WTC11 (cell line): ENCODE results near the gene SVIL.

Experiments used
- ATF2 ChIP-seq: sonication (generic); formaldehyde crosslinking; IDR thresholded peaks from 2 replicates; pipeline ENCODE4 v1.8.1; 2022; ENCODE audit warnings: low read depth, missing genetic modification reagents, borderline replicate concordance
- E2F1 ChIP-seq: sonication (generic); formaldehyde crosslinking; IDR thresholded peaks from 2 replicates; pipeline ENCODE4 v1.8.0; 2022; ENCODE audit warnings: mild to moderate bottlenecking, missing genetic modification reagents
- EMX1 ChIP-seq: fragments of 250-450 bp; sonication (Bioruptor Pico); IDR thresholded peaks from 2 replicates; pipeline ENCODE4 v1.8.0; 2021; ENCODE audit warnings: mild to moderate bottlenecking
- FOXK1 ChIP-seq: sonication (generic); formaldehyde crosslinking; IDR thresholded peaks from 2 replicates; pipeline ENCODE4 v1.8.0; 2022; ENCODE audit warnings: mild to moderate bottlenecking, moderate library complexity, missing genetic modification reagents
- JUN ChIP-seq: sonication (generic); formaldehyde crosslinking; IDR thresholded peaks from 2 replicates; pipeline ENCODE4 v1.8.0; 2023; ENCODE audit warnings: mild to moderate bottlenecking, missing genetic modification reagents
- MAX ChIP-seq: sonication (generic); formaldehyde crosslinking; IDR thresholded peaks from 2 replicates; pipeline ENCODE4 v1.8.0; 2022; ENCODE audit warnings: mild to moderate bottlenecking, missing genetic modification reagents
- NFYB ChIP-seq: sonication (generic); formaldehyde crosslinking; conservative IDR thresholded peaks from 2 replicates; pipeline ENCODE4 v1.8.0; 2022; ENCODE audit warnings: low read depth, missing genetic modification reagents
- RELA ChIP-seq: sonication (generic); formaldehyde crosslinking; IDR thresholded peaks from 2 replicates; pipeline ENCODE4 v1.8.1; 2022; ENCODE audit warnings: missing genetic modification reagents, mild to moderate bottlenecking, borderline replicate concordance
- SP1 ChIP-seq: sonication (generic); formaldehyde crosslinking; conservative IDR thresholded peaks from 2 replicates; pipeline ENCODE4 v1.8.1; 2022; ENCODE audit warnings: missing genetic modification reagents
- TCF7 ChIP-seq: sonication (generic); formaldehyde crosslinking; IDR thresholded peaks from 2 replicates; pipeline ENCODE4 v1.8.0; 2022; ENCODE audit warnings: mild to moderate bottlenecking, low read depth, missing genetic modification reagents, moderate library complexity
- ZNF263 ChIP-seq: sonication (generic); formaldehyde crosslinking; IDR thresholded peaks from 2 replicates; pipeline ENCODE4 v1.8.1; 2022; ENCODE audit warnings: low read depth, mild to moderate bottlenecking, moderate library complexity, missing genetic modification reagents
- ZNF423 ChIP-seq: fragments of 250-450 bp; sonication (Bioruptor Pico); IDR thresholded peaks from 2 replicates; pipeline ENCODE4 v2.1.2; 2022; ENCODE audit warnings: mild to moderate bottlenecking, moderate library complexity
- TF ChIP-seq, protein P1 (sequence below): fragments of 200-600 bp; IDR thresholded peaks from 2 replicates; pipeline ENCODE4 v1.8.0; 2022; ENCODE audit warnings: antibody characterized with exemption
- TF ChIP-seq, protein P2 (sequence below): sonication (generic); formaldehyde crosslinking; IDR thresholded peaks from 2 replicates; pipeline ENCODE4 v1.8.1; 2023; ENCODE audit warnings: mild to moderate bottlenecking, missing genetic modification reagents, moderate library complexity

GRCh38 chr10:29623797-29624196 lies 11.0 kb downstream of the SVIL start:
- TF ChIP-seq EMX1 (CRISPR knock-in tag): no peak
- TF ChIP-seq, protein P1, sequence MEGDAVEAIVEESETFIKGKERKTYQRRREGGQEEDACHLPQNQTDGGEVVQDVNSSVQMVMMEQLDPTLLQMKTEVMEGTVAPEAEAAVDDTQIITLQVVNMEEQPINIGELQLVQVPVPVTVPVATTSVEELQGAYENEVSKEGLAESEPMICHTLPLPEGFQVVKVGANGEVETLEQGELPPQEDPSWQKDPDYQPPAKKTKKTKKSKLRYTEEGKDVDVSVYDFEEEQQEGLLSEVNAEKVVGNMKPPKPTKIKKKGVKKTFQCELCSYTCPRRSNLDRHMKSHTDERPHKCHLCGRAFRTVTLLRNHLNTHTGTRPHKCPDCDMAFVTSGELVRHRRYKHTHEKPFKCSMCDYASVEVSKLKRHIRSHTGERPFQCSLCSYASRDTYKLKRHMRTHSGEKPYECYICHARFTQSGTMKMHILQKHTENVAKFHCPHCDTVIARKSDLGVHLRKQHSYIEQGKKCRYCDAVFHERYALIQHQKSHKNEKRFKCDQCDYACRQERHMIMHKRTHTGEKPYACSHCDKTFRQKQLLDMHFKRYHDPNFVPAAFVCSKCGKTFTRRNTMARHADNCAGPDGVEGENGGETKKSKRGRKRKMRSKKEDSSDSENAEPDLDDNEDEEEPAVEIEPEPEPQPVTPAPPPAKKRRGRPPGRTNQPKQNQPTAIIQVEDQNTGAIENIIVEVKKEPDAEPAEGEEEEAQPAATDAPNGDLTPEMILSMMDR: no peak
- TF ChIP-seq ATF2 (CRISPR knock-in tag): no peak
- TF ChIP-seq ZNF263 (CRISPR knock-in tag): no peak
- TF ChIP-seq, protein P2, sequence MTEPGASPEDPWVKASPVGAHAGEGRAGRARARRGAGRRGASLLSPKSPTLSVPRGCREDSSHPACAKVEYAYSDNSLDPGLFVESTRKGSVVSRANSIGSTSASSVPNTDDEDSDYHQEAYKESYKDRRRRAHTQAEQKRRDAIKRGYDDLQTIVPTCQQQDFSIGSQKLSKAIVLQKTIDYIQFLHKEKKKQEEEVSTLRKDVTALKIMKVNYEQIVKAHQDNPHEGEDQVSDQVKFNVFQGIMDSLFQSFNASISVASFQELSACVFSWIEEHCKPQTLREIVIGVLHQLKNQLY (CRISPR knock-in tag): no peak
- TF ChIP-seq FOXK1 (CRISPR knock-in tag): no peak
- no peak for TF ChIP-seq TCF7 (CRISPR knock-in tag)
- no peak for TF ChIP-seq RELA (CRISPR knock-in tag)
- no peak for TF ChIP-seq E2F1 (CRISPR knock-in tag)
- TF ChIP-seq NFYB (CRISPR knock-in tag): no peak
- no peak for TF ChIP-seq SP1 (CRISPR knock-in tag)
- TF ChIP-seq MAX (CRISPR knock-in tag): no peak
- TF ChIP-seq JUN (CRISPR knock-in tag): no peak
- no peak for TF ChIP-seq ZNF423 (CRISPR knock-in tag)
